TTC549 (cell line): Measurements from ENCODE around the gene PTPRE.

Experiments used
- FAIRE-seq: peaks from 2 replicates; lab custom pipeline; 2012; peaks lifted over from hg19 to GRCh38; lab: Jason Lieb, UNC

The PTPRE gene

GRCh38 chr10:128026615-128027300 is 119.9 kb downstream of the PTPRE start:
- no peak for FAIRE-seq

GRCh38 chr10:128027306-128027705 is 120.4 kb downstream of the PTPRE start:
- no peak for FAIRE-seq

GRCh38 chr10:128027822-128028507 is 121.1 kb downstream of the PTPRE start:
- no peak for FAIRE-seq

- FAIRE-seq: no peak
Observed at GRCh38 chr10:128028508-128029289, 121.8 kb downstream of the PTPRE start.

- no peak for FAIRE-seq
Observed at GRCh38 chr10:128029290-128029651, 122.4 kb downstream of the PTPRE start.

GRCh38 chr10:128029731-128030369 is 122.9 kb downstream of the PTPRE start:
- no peak for FAIRE-seq

- FAIRE-seq: no peak
Observed at GRCh38 chr10:128030498-128031072, 123.7 kb downstream of the PTPRE start.

GRCh38 chr10:128031216-128031615 is 124.3 kb downstream of the PTPRE start:
- FAIRE-seq: no peak

GRCh38 chr10:128032466-128032865 is 125.6 kb downstream of the PTPRE start:
- no peak for FAIRE-seq

GRCh38 chr10:128035557-128035973 is 128.7 kb downstream of the PTPRE start:
- FAIRE-seq: no peak

GRCh38 chr10:128036011-128036615 is 129.2 kb downstream of the PTPRE start:
- FAIRE-seq: no peak

- no peak for FAIRE-seq
Observed at GRCh38 chr10:128036746-128037543, 130.0 kb downstream of the PTPRE start.

- FAIRE-seq: no peak
Observed at GRCh38 chr10:128040096-128040495, 133.2 kb downstream of the PTPRE start.

- FAIRE-seq: no peak
Observed at GRCh38 chr10:128040681-128041080, 133.8 kb downstream of the PTPRE start.

GRCh38 chr10:128042131-128042610 is 135.3 kb downstream of the PTPRE start:
- FAIRE-seq: no peak

GRCh38 chr10:128043259-128044045 is 136.5 kb downstream of the PTPRE start:
- FAIRE-seq: no peak

GRCh38 chr10:128044186-128044585 is 137.3 kb downstream of the PTPRE start:
- no peak for FAIRE-seq

- no peak for FAIRE-seq
Observed at GRCh38 chr10:128044961-128045832, 138.3 kb downstream of the PTPRE start.

- no peak for FAIRE-seq
Observed at GRCh38 chr10:128045833-128046120, 138.9 kb downstream of the PTPRE start.
